GM12878 (cell line): Measurements from ENCODE around the gene TTLL1. TPM values are rescaled to one million over a fixed set of nuclear protein-coding genes. Genes with fewer than 3 reads are reported as not detected.

Experiments
- ATAC-seq: fragments of 200-7000 bp; cut with Tn5 transposase; 3 replicates; pipeline ENCODE4 v1.9.1; 2020; ENCODE audit warnings: mild to moderate bottlenecking, moderate library complexity
- BruUV-seq: library from RNA; stranded (reverse); fragments of 400-500 nt; replicated peaks from 2 replicates; lab custom pipeline; 2021; lab: Mats Ljungman, UMichigan
- CTCF ChIA-PET: fragments of 300-600 bp; sonication (Branson Sonifier 250); formaldehyde crosslinking; extraction: SDS; loops from one replicate; lab custom pipeline; 2021; ENCODE audit warnings: inconsistent platforms; lab: Yijun Ruan, JAX
- POLR2A ChIA-PET: fragments of 350-600 bp; formaldehyde crosslinking; extraction: SDS; loops from one replicate; lab custom pipeline; 2021; ENCODE audit warnings: inconsistent platforms; lab: Charles Lee
- RAD21 ChIA-PET: fragments of 300-600 bp; sonication (Branson Sonifier 250); formaldehyde crosslinking; loops from one replicate; lab custom pipeline; 2023; ENCODE audit warnings: antibody characterized with exemption; ENCODE audit not compliant: unreplicated experiment; lab: Charles Lee
- SMC1A ChIA-PET: fragments of 300-600 bp; sonication (Branson Sonifier 250); formaldehyde crosslinking; loops from one replicate; lab custom pipeline; 2023; ENCODE audit not compliant: unreplicated experiment, uncharacterized antibody; lab: Charles Lee
- DNase-seq: peaks from one replicate; pipeline ENCODE4 v3.0.0-alpha.2; 2011; ENCODE audit warnings: low read depth, low spot score
- FAIRE-seq: peaks from 3 replicates; lab custom pipeline; 2011; peaks lifted over from hg19 to GRCh38; lab: Jason Lieb, UNC
- H2AFZ ChIP-seq: 2 replicates; pipeline ENCODE4 v1.6.0; 2011; ENCODE audit warnings: low read depth, low read length, control low read depth; ENCODE audit not compliant: control insufficient read depth
- H3K27ac ChIP-seq: 2 replicates; pipeline ENCODE4 v1.5.1; 2011; ENCODE audit warnings: control low read depth; ENCODE audit not compliant: control insufficient read depth, insufficient read depth
- H3K27me3 ChIP-seq, 2 experiments: replicated peaks in 1 of 2; 2 replicates each; pipeline versions ENCODE4 v1.6.0 to v1.6.1; 2011; ENCODE audit warnings: low read length in 1 of 2; ENCODE audit not compliant: control insufficient read depth in 2 of 2, insufficient read depth in 2 of 2
- H3K36me3 ChIP-seq, 2 experiments: 2 replicates each; pipeline ENCODE4 v1.5.1; 2011; ENCODE audit warnings: low read length in 1 of 2; ENCODE audit not compliant: control insufficient read depth in 2 of 2, insufficient read depth in 2 of 2
- H3K4me1 ChIP-seq: 2 replicates; pipeline ENCODE4 v1.6.1; 2011; ENCODE audit warnings: mild to moderate bottlenecking, low read length, moderate library complexity, mixed read lengths; ENCODE audit not compliant: control insufficient read depth, insufficient read depth
- H3K4me2 ChIP-seq: 2 replicates; pipeline ENCODE4 v1.6.0; 2011; ENCODE audit warnings: control low read depth; ENCODE audit not compliant: control insufficient read depth, insufficient read depth
- H3K4me3 ChIP-seq: fragments of 200-600 bp; sonication (generic); 2 replicates; pipeline ENCODE4 v1.5.1; 2016
- H3K79me2 ChIP-seq: 2 replicates; pipeline ENCODE4 v1.6.0; 2011; ENCODE audit warnings: low read length; ENCODE audit not compliant: control insufficient read depth, insufficient read depth
- H3K9ac ChIP-seq: 2 replicates; pipeline ENCODE4 v1.8.0; 2011; ENCODE audit warnings: low read length, control low read depth, mixed read lengths; ENCODE audit not compliant: control insufficient read depth, insufficient read depth
- H3K9me3 ChIP-seq: replicated peaks from 3 replicates; pipeline ENCODE4 v1.5.1; 2011; ENCODE audit warnings: mild to moderate bottlenecking, low read length; ENCODE audit not compliant: control insufficient read depth, insufficient read depth
- H4K20me1 ChIP-seq: 2 replicates; pipeline ENCODE4 v1.6.0; 2011; ENCODE audit not compliant: control insufficient read depth, insufficient read depth
- GABPA ChIP-seq: IDR thresholded peaks from 2 replicates; pipeline ENCODE4 v1.6.1; 2014; ENCODE audit warnings: antibody characterized with exemption, low read depth, mild to moderate bottlenecking, inconsistent platforms
- HDGF ChIP-seq: fragments of 450-650 bp; IDR thresholded peaks from 2 replicates; pipeline ENCODE4 v1.6.1; 2016; ENCODE audit warnings: antibody characterized with exemption
- IRF3 ChIP-seq: fragments of 450-650 bp; IDR thresholded peaks from 2 replicates; pipeline ENCODE4 v1.6.1; 2014; ENCODE audit warnings: mild to moderate bottlenecking
- MXI1 ChIP-seq: fragments of 150-350 bp; IDR thresholded peaks from 2 replicates; pipeline ENCODE4 v1.6.1; 2011; ENCODE audit warnings: low read depth, mild to moderate bottlenecking, inconsistent platforms, low read length, improper control_type of control experiment
- NFIC ChIP-seq: IDR thresholded peaks from 2 replicates; pipeline ENCODE4 v1.6.1; 2012; ENCODE audit warnings: low read depth, mild to moderate bottlenecking, inconsistent platforms, low read length, moderate library complexity
- PRDM15 ChIP-seq: fragments of 450-650 bp; formaldehyde crosslinking; IDR thresholded peaks from 2 replicates; pipeline ENCODE4 v1.4.0; 2020; ENCODE audit warnings: mild to moderate bottlenecking, moderate library complexity
- RB1 ChIP-seq: fragments of 450-650 bp; formaldehyde crosslinking; IDR thresholded peaks from 2 replicates; pipeline ENCODE4 v1.6.1; 2017; ENCODE audit warnings: mild to moderate bottlenecking, borderline replicate concordance
- SKIL ChIP-seq: fragments of 450-650 bp; IDR thresholded peaks from 2 replicates; pipeline ENCODE4 v1.6.1; 2017; ENCODE audit warnings: mild to moderate bottlenecking, low read depth, inconsistent platforms; ENCODE audit not compliant: poor library complexity, severe bottlenecking
- ZNF687 ChIP-seq: fragments of 450-650 bp; IDR thresholded peaks from 2 replicates; pipeline ENCODE4 v1.6.1; 2017; ENCODE audit warnings: mild to moderate bottlenecking, moderate library complexity
- WGBS: methylation state at CpG from one replicate; pipeline ENCODE4 v1.1.6; 2016; ENCODE audit warnings: low lambda C conversion rate; ENCODE audit not compliant: insufficient replicate concordance, insufficient coverage; ENCODE audit errors: missing lambda C conversion rate; 5-methylcytosine and 5-hydroxymethylcytosine counted together
- in situ Hi-C: fragments of 300-500 bp; cut with MboI; formaldehyde crosslinking; loops from 9 replicates; pipeline ENCODE4 v1.14.3; 2018; ENCODE audit warnings: mixed read lengths
- intact Hi-C: fragments of 100-400 bp; cut with micrococcal nuclease; formaldehyde crosslinking; loops from one replicate; pipeline ENCODE4 v1.14.2; 2022; ENCODE audit not compliant: unreplicated experiment
- polyA plus RNA-seq, 11 experiments: library from polyadenylated mRNA; depleted of rRNA in 4 of 11; unstranded in 6 of 11; stranded (reverse) in 5 of 11; fragments of >200 nt; fragmentation: Nextera tagmentation in 4 of 11; fragmentation: Illumina TruSeq in 1 of 11; extraction: Ambion mirVana in 4 of 11; extraction: Trizol in 1 of 11; gene quantifications; 1 replicate in 1 of 11; 2 replicates in 10 of 11; pipeline versions ENCODE4 v1.2.1 to v1.2.3, GENCODE V29; 2011 to 2016; ENCODE audit warnings: inconsistent platforms in 2 of 11, missing spikeins in 2 of 11, low read depth in 1 of 11
- total RNA-seq, 4 experiments: library from RNA; depleted of rRNA in 3 of 4; stranded (reverse); fragments of >200 nt in 3 of 4; fragmentation: Illumina TruSeq in 1 of 4; extraction: Trizol in 1 of 4; gene quantifications; 2 replicates each; pipeline versions ENCODE4 v1.2.1 to v1.2.3, GENCODE V29; 2013 to 2021

The TTLL1 gene
- total and polyA plus RNA-seq, 10 of the 15 experiments (the other 5 are each of a cell fraction or from before 2014, with no cell fraction given), result 0.39 to 4.8 (median 3.2) TPM

GRCh38 chr22:43085658-43086606, 3.3 kb downstream of the TTLL1 start:
- ChIA-PET CTCF (interaction anchor here (0.9 to 1.3 kb wide), 4 partner anchors 58 to 305 kb away, joined by 3 read pairs; no protein-coding TSS in a partner anchor), RAD21 (interaction anchor here (0.9 to 1.0 kb wide), 2 partner anchors 61 to 102 kb away, joined by 3 to 5 read pairs; no protein-coding TSS in a partner anchor), POLR2A (interaction anchor here (0.6 kb wide), 1 partner anchor 13 kb away, joined by 3 read pairs; no protein-coding TSS in a partner anchor), SMC1A (no interaction called here)
- no peaks in the 10 kb centered on the region for H3K36me3 ChIP-seq
- H3K79me2 ChIP-seq, result no peaks in the 10 kb centered on the region; the same call in 1 of the 2 replicates
- no peaks in the 10 kb centered on the region for H4K20me1 ChIP-seq
- H3K4me3 ChIP-seq, result no peak overlapping the region
- H3K4me2 ChIP-seq, result peak overlapping the region; percentile 50
- WGBS, result 70% methylated on average over 19 of the region's 19 CpGs
- intact Hi-C loops (loop anchor here (5.0 kb wide), 1 partner anchor 474 kb away; the partner anchor contains the start of gene POLDIP3), in situ Hi-C loops (no loop called here)
- peak overlapping the region; percentile 62 for H2AFZ ChIP-seq
- no peaks in the 10 kb centered on the region for H3K27me3 ChIP-seq
- DNase-seq, result peak; percentile 40
- peaks cover 15% of the 10 kb centered on the region for H3K4me1 ChIP-seq
- H3K27ac ChIP-seq, result peak overlapping the region; percentile 22; the same call in 1 of the 2 replicates
- FAIRE-seq, result peak; percentile 57
- no TSS peak for BruUV-seq
- peak; percentile 17 for ATAC-seq
- H3K9ac ChIP-seq, result no peak overlapping the region
- H3K9me3 ChIP-seq, result no peaks in the 10 kb centered on the region
- TF ChIP-seq RB1, result no peak
- TF ChIP-seq ZNF687, result no peak
- TF ChIP-seq IRF3, result no peak
- no peak for TF ChIP-seq MXI1
- no peak for TF ChIP-seq PRDM15
- no peak for TF ChIP-seq HDGF
- peak; percentile 49; the same call in 1 of the 2 replicates for TF ChIP-seq NFIC
- 0 out of 2 replicates have a peak, but pooled peaks have one; percentile 41 for TF ChIP-seq GABPA
- no peak for TF ChIP-seq SKIL
